ENCODE data around the gene FMNL2.

FMNL2 gene

DNA sequence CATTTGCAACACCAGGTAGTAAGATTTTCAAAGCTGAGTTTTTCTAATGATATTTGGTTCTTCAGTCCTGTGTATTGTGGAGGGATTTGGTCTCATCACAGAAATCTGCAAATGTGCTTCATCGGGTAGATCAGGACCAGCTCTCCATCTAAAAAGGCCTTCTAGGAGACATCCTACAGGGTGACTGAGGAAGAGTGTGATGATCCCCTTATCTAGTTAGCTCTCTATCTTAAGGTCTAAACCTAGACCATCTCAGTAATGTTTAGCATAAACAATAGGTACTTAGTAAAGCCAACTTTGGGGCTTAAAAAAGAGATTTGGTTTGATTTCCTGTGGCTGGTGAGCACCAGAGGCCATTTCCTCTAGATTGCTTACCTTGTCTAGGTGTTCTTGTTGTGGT lies 237.1 kb downstream of the FMNL2 start:
- DNase-seq (no peak), ATAC-seq (no peak)
- H3K4me1 Mint-ChIP-seq = peaks cover 8% of the 10 kb centered on the region
- peaks cover 10% of the 10 kb centered on the region for H3K27me3 Mint-ChIP-seq
- H3K27ac Mint-ChIP-seq = no peak overlapping the region
- no peak overlapping the region for H3K4me3 Mint-ChIP-seq
- H3K9me3 Mint-ChIP-seq = no peaks in the 10 kb centered on the region
- no peaks in the 10 kb centered on the region for H3K36me3 Mint-ChIP-seq (ENCODE audit: low read depth)

DNA sequence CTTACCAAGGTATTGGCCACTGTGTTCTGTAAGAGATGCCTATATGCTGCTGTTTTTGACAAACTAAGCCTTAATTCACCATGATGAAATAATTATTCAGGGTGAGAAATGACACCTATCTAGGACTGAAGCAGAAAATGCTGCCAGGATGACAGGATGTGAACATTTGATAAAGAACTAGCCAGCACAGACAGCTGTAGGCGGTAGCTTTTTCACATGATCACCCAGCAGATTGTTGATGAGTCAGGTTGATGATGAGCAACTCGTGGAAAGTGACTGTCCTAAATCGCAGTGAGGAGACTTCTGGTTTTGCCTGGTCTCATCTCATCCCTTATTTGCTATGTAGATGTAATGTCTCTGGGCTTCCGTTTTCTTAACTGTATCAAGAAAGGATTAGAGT lies 238.2 kb downstream of the FMNL2 start:
- H3K9me3 Mint-ChIP-seq = no peaks in the 10 kb centered on the region
- peak; percentile 99 for ATAC-seq
- H3K27me3 Mint-ChIP-seq = peaks cover 10% of the 10 kb centered on the region
- no peaks in the 10 kb centered on the region for H3K36me3 Mint-ChIP-seq (ENCODE audit: low read depth)
- DNase-seq = peak; percentile 28
- H3K4me1 Mint-ChIP-seq = peaks cover 8% of the 10 kb centered on the region
- H3K4me3 Mint-ChIP-seq = no peak overlapping the region
- H3K27ac Mint-ChIP-seq = peak overlapping the region; percentile 37

- H3K4me1 Mint-ChIP-seq = peaks cover 8% of the 10 kb centered on the region
- H3K36me3 Mint-ChIP-seq (ENCODE audit: low read depth) = no peaks in the 10 kb centered on the region
- H3K27me3 Mint-ChIP-seq = peaks cover 1% of the 10 kb centered on the region
- DNase-seq (no peak), ATAC-seq (no peak)
- H3K4me3 Mint-ChIP-seq = no peak overlapping the region
- no peaks in the 10 kb centered on the region for H3K9me3 Mint-ChIP-seq
- no peak overlapping the region for H3K27ac Mint-ChIP-seq
These were observed 242.6 kb downstream of the FMNL2 start for GRCh38 chr2:152577579-152577978.

DNA sequence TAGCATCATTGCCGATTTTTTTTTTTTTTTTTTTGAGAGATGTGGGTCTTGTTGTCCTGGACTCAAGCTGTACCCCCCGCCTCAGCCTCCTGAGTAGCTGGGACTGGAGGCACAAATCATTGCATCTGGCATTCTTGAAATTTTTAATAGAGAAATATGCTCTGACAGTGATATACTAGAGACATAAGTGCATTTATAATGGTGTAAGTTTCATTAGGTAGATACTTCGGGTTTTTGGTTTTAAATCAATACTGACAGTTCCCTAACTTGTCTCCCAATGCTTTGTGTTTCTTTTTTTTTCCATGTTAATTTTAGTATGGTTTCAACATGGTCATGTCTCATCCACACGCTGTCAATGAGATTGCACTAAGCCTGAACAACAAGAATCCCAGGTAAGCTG lies 243.6 kb downstream of the FMNL2 start:
- Mint-ChIP-seq H3K27me3 (peaks cover 6% of the 10 kb centered on the region), H3K4me3 (no peak overlapping the region)
- ATAC-seq = no peak

GRCh38 chr2:152580714-152581113 lies 245.7 kb downstream of the FMNL2 start:
- Mint-ChIP-seq H3K27ac (no peak overlapping the region), H3K4me3 (no peak overlapping the region), H3K27me3 (peaks cover 9% of the 10 kb centered on the region), H3K36me3 (ENCODE audit: low read depth) (no peaks in the 10 kb centered on the region), H3K4me1 (no peaks in the 10 kb centered on the region), H3K9me3 (no peaks in the 10 kb centered on the region)
- no peak for DNase-seq
- ATAC-seq = no peak

More for the DNA sequence above, 243.6 kb downstream of the FMNL2 start:
- Mint-ChIP-seq H3K36me3 (ENCODE audit: low read depth) (no peaks in the 10 kb centered on the region), H3K4me1 (no peaks in the 10 kb centered on the region), H3K9me3 (no peaks in the 10 kb centered on the region), H3K27ac (no peak overlapping the region)
- DNase-seq = no peak

- Mint-ChIP-seq H3K27me3 (peaks cover 9% of the 10 kb centered on the region), H3K4me3 (no peak overlapping the region)
- no peak for DNase-seq
These were observed 246.4 kb downstream of the FMNL2 start for GRCh38 chr2:152581360-152581759.

GRCh38 chr2:152582081-152582480 lies 247.1 kb downstream of the FMNL2 start:
- ATAC-seq (no peak), DNase-seq (no peak)
- Mint-ChIP-seq H3K27ac (no peak overlapping the region), H3K27me3 (peaks cover 9% of the 10 kb centered on the region), H3K9me3 (no peaks in the 10 kb centered on the region), H3K4me3 (no peak overlapping the region), H3K36me3 (ENCODE audit: low read depth) (no peaks in the 10 kb centered on the region), H3K4me1 (no peaks in the 10 kb centered on the region)

More at GRCh38 chr2:152581360-152581759, 246.4 kb downstream of the FMNL2 start:
- ATAC-seq = no peak
- Mint-ChIP-seq H3K27ac (no peak overlapping the region), H3K9me3 (no peaks in the 10 kb centered on the region), H3K4me1 (no peaks in the 10 kb centered on the region), H3K36me3 (ENCODE audit: low read depth) (no peaks in the 10 kb centered on the region)

DNA sequence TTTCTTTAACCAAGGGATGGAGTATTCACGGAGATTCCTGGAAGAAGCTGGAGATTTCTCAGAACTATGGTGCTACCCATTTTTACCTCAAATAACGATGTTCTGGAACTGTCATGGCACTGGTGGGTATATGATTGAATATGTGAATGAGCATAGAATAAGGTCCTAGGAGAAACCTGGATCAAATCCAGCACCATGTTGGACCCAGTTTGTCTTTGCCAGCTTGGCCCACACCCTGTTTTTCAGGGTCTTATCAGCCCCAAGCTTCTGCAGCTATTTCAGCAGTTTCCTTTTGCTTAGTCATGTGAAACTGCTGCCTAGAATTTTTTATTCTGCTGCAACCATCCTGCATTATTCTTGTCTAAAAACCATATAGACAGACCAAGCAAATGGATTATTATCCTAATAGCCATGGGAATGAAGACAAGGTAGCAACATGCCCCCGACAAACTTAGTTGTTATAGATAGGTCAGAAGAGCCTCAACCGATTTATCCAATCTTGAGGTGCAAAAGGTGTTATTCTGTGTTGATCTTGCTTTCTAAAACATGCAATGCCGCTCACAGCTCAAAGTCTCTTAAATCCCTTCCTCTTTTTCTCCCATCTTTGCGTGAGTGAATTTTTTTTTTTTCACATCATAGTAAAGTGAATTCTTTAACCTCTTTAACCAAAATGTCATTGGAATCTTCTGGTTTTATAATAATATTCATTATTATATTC lies 248.7 kb downstream of the FMNL2 start:
- Mint-ChIP-seq H3K36me3 (ENCODE audit: low read depth) (no peaks in the 10 kb centered on the region), H3K27me3 (peaks cover 9% of the 10 kb centered on the region), H3K9me3 (no peaks in the 10 kb centered on the region), H3K4me1 (no peaks in the 10 kb centered on the region), H3K27ac (no peak overlapping the region), H3K4me3 (no peak overlapping the region)
- ATAC-seq (no peak), DNase-seq (no peak)

DNA sequence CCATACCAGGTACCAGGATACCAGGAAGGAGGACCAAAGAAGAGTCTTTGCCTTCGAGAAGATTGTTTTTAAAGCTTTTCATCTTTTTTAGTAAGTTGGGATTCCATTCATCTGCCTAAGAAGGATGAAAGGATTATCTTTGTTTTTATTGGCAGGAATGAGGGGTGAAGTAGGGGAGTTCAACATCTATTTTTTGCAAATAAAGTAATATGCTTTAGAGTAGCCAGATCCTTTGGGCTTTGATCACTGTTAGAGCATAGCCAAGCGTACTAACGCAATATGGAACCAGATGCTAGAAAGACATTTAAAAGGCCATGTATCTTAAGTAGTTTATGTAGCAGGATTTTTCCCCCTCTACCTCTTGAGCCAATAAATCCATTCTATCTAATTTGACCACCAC lies 249.3 kb downstream of the FMNL2 start:
- H3K4me3 Mint-ChIP-seq = no peak overlapping the region

DNA sequence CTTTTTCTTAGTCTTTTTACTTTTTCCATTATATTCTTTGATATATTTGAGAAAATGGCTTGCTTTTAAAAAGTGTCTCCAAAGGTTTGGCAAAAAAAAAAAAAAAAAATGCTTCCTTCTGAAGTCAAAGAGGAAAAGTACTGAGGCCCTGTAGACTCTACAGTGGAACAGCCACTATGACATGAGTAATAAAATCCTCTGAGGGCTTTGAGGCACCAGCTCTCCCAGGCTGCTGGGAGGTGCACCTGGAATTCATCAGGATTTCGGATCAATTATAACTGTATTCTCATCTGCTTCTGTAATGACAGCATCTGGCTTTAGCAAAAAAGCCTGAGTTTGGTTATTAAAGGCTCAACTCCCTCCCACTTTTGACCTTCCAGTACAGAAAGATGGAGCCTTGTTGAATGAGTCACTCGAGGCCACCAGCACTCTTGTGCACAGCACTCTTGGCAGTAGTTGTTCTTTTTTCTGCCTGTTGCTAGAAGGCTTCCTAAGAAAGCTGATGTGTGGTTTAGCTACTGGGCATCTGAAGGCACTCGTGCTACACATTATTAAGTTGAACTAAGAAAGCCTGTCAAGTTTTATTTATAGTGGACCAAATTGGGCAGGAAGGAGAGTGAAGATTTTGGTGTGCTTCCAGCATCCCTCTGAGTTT lies 251.0 kb downstream of the FMNL2 start:
- Mint-ChIP-seq H3K36me3 (ENCODE audit: low read depth) (no peaks in the 10 kb centered on the region), H3K9me3 (no peaks in the 10 kb centered on the region), H3K4me3 (no peak overlapping the region), H3K4me1 (peaks cover 3% of the 10 kb centered on the region), H3K27ac (no peak overlapping the region), H3K27me3 (peaks cover 9% of the 10 kb centered on the region)
- ATAC-seq (peak; percentile 59), DNase-seq (no peak)

More for the DNA sequence above, 249.3 kb downstream of the FMNL2 start:
- Mint-ChIP-seq H3K4me1 (peaks cover 3% of the 10 kb centered on the region), H3K27ac (no peak overlapping the region), H3K27me3 (peaks cover 9% of the 10 kb centered on the region), H3K36me3 (ENCODE audit: low read depth) (no peaks in the 10 kb centered on the region), H3K9me3 (no peaks in the 10 kb centered on the region)
- no peak for ATAC-seq
- DNase-seq = no peak

DNA sequence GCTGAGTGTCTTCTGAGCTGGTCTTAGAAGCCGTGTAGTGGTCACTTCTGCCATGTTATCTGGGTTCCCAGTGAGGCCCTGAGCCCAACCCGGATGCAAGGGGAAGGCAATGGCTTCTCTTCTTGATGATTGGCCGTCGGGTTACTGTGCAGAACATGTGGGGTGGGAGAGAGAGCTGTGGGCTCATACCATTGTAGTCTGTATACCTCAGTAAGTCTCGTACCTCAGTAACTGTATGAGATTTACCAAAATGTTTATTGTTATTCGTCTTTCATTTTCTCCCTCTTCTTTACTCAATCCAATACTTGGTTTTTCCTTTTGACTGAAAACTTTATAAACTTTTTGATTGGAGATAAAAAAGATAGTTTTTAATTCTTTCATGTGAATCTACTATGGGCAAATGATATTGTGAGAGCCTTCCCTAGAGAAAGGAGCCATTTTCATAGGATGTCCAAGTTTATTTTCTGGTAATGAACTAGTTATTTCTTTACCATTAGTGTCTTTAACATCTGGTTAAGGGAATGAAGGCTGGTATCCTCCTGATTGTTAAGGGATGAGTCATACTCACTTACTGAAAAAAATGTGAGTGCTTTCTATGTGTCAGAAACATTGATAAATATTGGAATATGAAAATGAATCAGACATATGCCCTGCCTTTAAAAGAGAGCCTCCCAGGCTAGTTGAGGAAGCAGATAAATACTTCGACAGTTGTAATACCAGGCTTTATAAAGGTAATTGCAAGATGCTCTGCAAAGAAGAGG lies 252.4 kb downstream of the FMNL2 start:
- no peak for DNase-seq

GRCh38 chr2:152588998-152589397 lies 254.0 kb downstream of the FMNL2 start:
- Mint-ChIP-seq H3K27ac (no peak overlapping the region), H3K4me3 (no peak overlapping the region), H3K27me3 (peaks cover 3% of the 10 kb centered on the region), H3K4me1 (peaks cover 5% of the 10 kb centered on the region), H3K36me3 (ENCODE audit: low read depth) (no peaks in the 10 kb centered on the region), H3K9me3 (no peaks in the 10 kb centered on the region)
- no peak for ATAC-seq
- no peak for DNase-seq

More for the DNA sequence above, 252.4 kb downstream of the FMNL2 start:
- H3K27ac Mint-ChIP-seq = no peak overlapping the region
- H3K27me3 Mint-ChIP-seq = peaks cover 9% of the 10 kb centered on the region
- no peak for ATAC-seq
- H3K9me3 Mint-ChIP-seq = no peaks in the 10 kb centered on the region
- peaks cover 3% of the 10 kb centered on the region for H3K4me1 Mint-ChIP-seq
- no peak overlapping the region for H3K4me3 Mint-ChIP-seq
- H3K36me3 Mint-ChIP-seq (ENCODE audit: low read depth) = no peaks in the 10 kb centered on the region

GRCh38 chr2:152594022-152594766 lies 259.2 kb downstream of the FMNL2 start:
- Mint-ChIP-seq H3K27ac (peak overlapping the region; percentile 43), H3K4me1 (peaks cover 11% of the 10 kb centered on the region), H3K27me3 (no peaks in the 10 kb centered on the region), H3K4me3 (no peak overlapping the region), H3K9me3 (no peaks in the 10 kb centered on the region), H3K36me3 (ENCODE audit: low read depth) (no peaks in the 10 kb centered on the region)
- ATAC-seq (peak; percentile 65), DNase-seq (peak; percentile 3)

DNA sequence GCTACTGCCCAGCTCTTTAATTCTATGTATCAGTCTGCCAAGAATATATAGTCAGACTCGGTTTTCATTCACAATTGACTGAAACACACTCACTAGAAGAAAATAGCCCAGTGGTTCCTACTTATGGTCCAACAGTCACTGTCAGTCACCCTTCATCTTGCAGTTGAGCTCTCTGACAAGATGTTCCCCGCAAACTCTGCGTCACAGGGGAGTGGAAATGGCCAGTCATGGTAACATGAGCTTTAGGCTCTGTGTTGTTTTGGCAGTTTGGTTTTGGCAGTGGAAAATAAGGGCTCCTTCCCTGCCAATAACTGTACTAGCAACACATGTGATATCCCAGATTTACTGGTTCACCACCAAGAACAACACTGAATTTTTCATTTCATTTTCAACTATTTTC lies 259.8 kb downstream of the FMNL2 start:
- no peaks in the 10 kb centered on the region for H3K36me3 Mint-ChIP-seq (ENCODE audit: low read depth)
- no peak overlapping the region for H3K4me3 Mint-ChIP-seq
- no peaks in the 10 kb centered on the region for H3K9me3 Mint-ChIP-seq
- no peak overlapping the region for H3K27ac Mint-ChIP-seq
- H3K4me1 Mint-ChIP-seq = peaks cover 11% of the 10 kb centered on the region
- DNase-seq = no peak
- no peaks in the 10 kb centered on the region for H3K27me3 Mint-ChIP-seq
- ATAC-seq = no peak

Data from activated naive CD8-positive, alpha-beta T cell treated with anti-CD3 and anti-CD28 coated beads, Interleukin-2, amount 50 U/mL, for 24 hours (primary cell).